Measurements from ENCODE around the gene VAV3. TPM values are rescaled to one million over a fixed set of nuclear protein-coding genes. Genes with fewer than 3 reads are reported as not detected.

The VAV3 gene
- total and polyA plus RNA-seq, 9 of the 15 experiments (the other 6 are each of a cell fraction or from before 2014, with no cell fraction given): not detected

- no peak for TF ChIP-seq TAF1 (IDR thresholded peaks at IDR 0.05; ENCODE audit: control insufficient read depth, extremely low read depth, insufficient read depth, low read length, severe bottlenecking)
These were observed 154.6 kb downstream of the VAV3 start (continued) for GRCh38 chr1:107810291-107810951.

GRCh38 chr1:107807855-107808254 is 157.1 kb downstream of the VAV3 start:
- Histone ChIP-seq H2AFZ (ENCODE audit: low read depth, low read length) (no peak overlapping the region), H3K9me1 (ENCODE audit: control insufficient read depth, insufficient read depth, low read length) (no peaks in the 10 kb centered on the region), H3K27ac (ENCODE audit: extremely low read depth, low read depth, low read length) (no peak overlapping the region), H3K27me3 (ENCODE audit: control insufficient read depth in 2 of 2, insufficient read depth in 2 of 2, low read length in 2 of 2) (no peaks in the 10 kb centered on the region), H4K20me1 (replicated peaks; ENCODE audit: control insufficient read depth, insufficient read depth, low read length) (no peaks in the 10 kb centered on the region), H3K9me3 (replicated peaks; ENCODE audit: control insufficient read depth, insufficient read depth, low read depth, low read length) (no peaks in the 10 kb centered on the region), H3K4me2 (ENCODE audit: insufficient read depth, low read length) (no peak overlapping the region), H3K9ac (ENCODE audit: insufficient read depth in 1 of 2, low read depth in 2 of 2, low read length in 2 of 2) (no peak overlapping the region), H3K4me3 (no peak overlapping the region), H3K4me1 (replicated peaks in 1 of 2; ENCODE audit: control insufficient read depth in 2 of 2, insufficient read depth in 2 of 2, low read length in 2 of 2) (no peaks in the 10 kb centered on the region), H3K36me3 (ENCODE audit: control insufficient read depth, insufficient read depth, low read length) (no peaks in the 10 kb centered on the region), H3K79me2 (ENCODE audit: control insufficient read depth, insufficient read depth, low read length) (no peaks in the 10 kb centered on the region)
- in situ Hi-C loops (cut with MboI) (no loop called here), intact Hi-C loops (cut with micrococcal nuclease) (no loop called here)
- FAIRE-seq: no peak
- CTCF ChIA-PET (ENCODE audit: low intra/inter-chr PET ratio): no interaction called here
- WGBS (ENCODE audit: insufficient coverage, low coverage, missing lambda C conversion rate): 0% methylated on average over 3 of the region's 3 CpGs
- BruUV-seq (replicated peaks): no TSS peak
- ATAC-seq: no peak
- POLR2A ChIA-PET: no interaction called here
- DNase-seq (ENCODE audit: extremely low read depth in 1 of 4, low spot score in 3 of 4): no peak
- TF ChIP-seq ELK3 (CRISPR knock-in tag; IDR thresholded peaks at IDR 0.05): no peak
- TF ChIP-seq ZNF445 (CRISPR knock-in tag; IDR thresholded peaks at IDR 0.05; ENCODE audit: low read depth): no peak
- TF ChIP-seq TGIF2 (CRISPR knock-in tag; IDR thresholded peaks at IDR 0.05): no peak
- no peak for TF ChIP-seq IRF9 (tag; IDR thresholded peaks at IDR 0.05)
- no peak for TF ChIP-seq TAF1 (IDR thresholded peaks at IDR 0.05; ENCODE audit: control insufficient read depth, extremely low read depth, insufficient read depth, low read length, severe bottlenecking)
- TF ChIP-seq SP1 (CRISPR knock-in tag; IDR thresholded peaks at IDR 0.05): no peak
- TF ChIP-seq RBM14 (IDR thresholded peaks at IDR 0.05; ENCODE audit: borderline replicate concordance, insufficient read depth, low read depth, low read length): no peak
- TF ChIP-seq SIN3B (IDR thresholded peaks at IDR 0.05; ENCODE audit: low read depth): no peak
- TF ChIP-seq ZNF592 (IDR thresholded peaks at IDR 0.05): no peak
- no peak for TF ChIP-seq HNRNPUL1 (IDR thresholded peaks at IDR 0.05; ENCODE audit: low read length)
- TF ChIP-seq EHMT2 (IDR thresholded peaks at IDR 0.05): no peak
- TF ChIP-seq E2F1 (CRISPR knock-in tag; IDR thresholded peaks at IDR 0.05): no peak
- no peak for TF ChIP-seq EGR1 (conservative IDR thresholded peaks at IDR 0.05)
